Endothelial cell of umbilical vein (primary cell): ENCODE results near the gene ANKDD1A. TPM values are rescaled to one million over a fixed set of nuclear protein-coding genes. Genes with fewer than 3 reads are reported as not detected.
A peak's percentile ranks its signal among the peaks of the same experiment; 100 is the strongest.

Source experiments
- BruUV-seq: library from RNA; stranded (reverse); fragments of 400-500 nt; replicated peaks from 2 replicates; lab custom pipeline; 2021; lab: Mats Ljungman, UMichigan
- CTCF ChIA-PET: fragments of 300-600, 350-600 bp; sonication (Branson Sonifier 250); formaldehyde crosslinking; loops from one replicate; lab custom pipeline; 2021; ENCODE audit warnings: antibody characterized with exemption, inconsistent platforms; lab: Charles Lee
- POLR2A ChIA-PET: fragments of 300-600, 350-600 bp; sonication (Branson Sonifier 250); formaldehyde crosslinking; loops from one replicate; lab custom pipeline; 2021; ENCODE audit warnings: antibody characterized with exemption, inconsistent platforms; lab: Charles Lee
- DNase-seq: peaks from one replicate; pipeline ENCODE4 v3.0.0-alpha.2; 2011; ENCODE audit warnings: low read depth, low spot score
- FAIRE-seq: peaks from 2 replicates; lab custom pipeline; 2011; peaks lifted over from hg19 to GRCh38; lab: Jason Lieb, UNC
- H2AFZ ChIP-seq: 2 replicates; pipeline ENCODE4 v1.6.0; 2012; ENCODE audit warnings: low read depth, low read length, control low read depth, inconsistent platforms
- H3K27ac ChIP-seq: 2 replicates; pipeline ENCODE4 v1.5.1; 2011; ENCODE audit warnings: low read depth, mild to moderate bottlenecking, control low read depth, low read length, moderate library complexity; ENCODE audit not compliant: insufficient read depth
- H3K27me3 ChIP-seq, 2 experiments: 2 replicates each; pipeline versions ENCODE4 v1.6.0 to v1.6.1; 2011; ENCODE audit warnings: low read length in 2 of 2, mixed read lengths in 1 of 2; ENCODE audit not compliant: control insufficient read depth in 2 of 2, insufficient read depth in 2 of 2
- H3K36me3 ChIP-seq, 2 experiments: 2 replicates in 1 of 2; 3 replicates in 1 of 2; pipeline ENCODE4 v1.5.1; 2011; ENCODE audit warnings: low read length in 2 of 2, mild to moderate bottlenecking in 1 of 2, moderate library complexity in 1 of 2; ENCODE audit not compliant: control insufficient read depth in 2 of 2, insufficient read depth in 2 of 2; ENCODE audit errors: extremely low read depth in 1 of 2
- H3K4me1 ChIP-seq: 3 replicates; pipeline ENCODE4 v1.5.1; 2011; ENCODE audit warnings: mild to moderate bottlenecking, low read length; ENCODE audit not compliant: control insufficient read depth, insufficient read depth; ENCODE audit errors: extremely low read depth
- H3K4me2 ChIP-seq: 2 replicates; pipeline ENCODE4 v1.6.1; 2011; ENCODE audit warnings: low read length, control low read depth, mixed read lengths; ENCODE audit not compliant: insufficient read depth
- H3K4me3 ChIP-seq, 3 experiments: fragments of 200-600 bp in 1 of 3; sonication (generic), shearing (Covaris generic) in 1 of 3; replicated peaks in 1 of 3; 2 replicates each; pipeline ENCODE4 v1.5.1; 2011 to 2016; ENCODE audit warnings: control low read depth in 3 of 3, low read length in 3 of 3, mild to moderate bottlenecking in 2 of 3, inconsistent platforms in 1 of 3, low read depth in 1 of 3, moderate library complexity in 1 of 3; ENCODE audit not compliant: insufficient read depth in 1 of 3
- H3K79me2 ChIP-seq: 2 replicates; pipeline ENCODE4 v1.6.0; 2012; ENCODE audit warnings: low read length, inconsistent platforms; ENCODE audit not compliant: control insufficient read depth, insufficient read depth
- H3K9ac ChIP-seq: replicated peaks from 2 replicates; pipeline ENCODE3; 2011; ENCODE audit warnings: low read length, control low read depth; ENCODE audit not compliant: insufficient read depth; ENCODE audit errors: extremely low read depth
- H3K9me1 ChIP-seq: replicated peaks from 3 replicates; pipeline ENCODE4 v1.6.0; 2011; ENCODE audit warnings: mild to moderate bottlenecking, low read length; ENCODE audit not compliant: control insufficient read depth, insufficient read depth; ENCODE audit errors: extremely low read depth
- H3K9me3 ChIP-seq: replicated peaks from 2 replicates; pipeline ENCODE4 v1.5.1; 2012; ENCODE audit warnings: low read length, inconsistent platforms; ENCODE audit not compliant: control insufficient read depth, insufficient read depth
- H4K20me1 ChIP-seq: replicated peaks from 2 replicates; pipeline ENCODE3; 2011; ENCODE audit warnings: mild to moderate bottlenecking, low read length; ENCODE audit not compliant: control insufficient read depth, insufficient read depth; ENCODE audit errors: extremely low read depth
- EZH2 ChIP-seq: IDR thresholded peaks from 2 replicates; pipeline ENCODE4 v1.6.1; 2012; ENCODE audit warnings: borderline replicate concordance, low read depth, mild to moderate bottlenecking, moderate library complexity, low read length, inconsistent platforms; ENCODE audit not compliant: severe bottlenecking
- FOS ChIP-seq: IDR thresholded peaks from 2 replicates; pipeline ENCODE4 v1.6.1; 2011; ENCODE audit warnings: mild to moderate bottlenecking, low read length, moderate library complexity, borderline replicate concordance; ENCODE audit not compliant: insufficient read depth
- GATA2 ChIP-seq: IDR thresholded peaks from 2 replicates; pipeline ENCODE4 v1.7.0; 2011; ENCODE audit warnings: low read depth, mild to moderate bottlenecking, moderate library complexity, mixed read lengths, low read length; ENCODE audit not compliant: insufficient read length, insufficient read depth
- JUN ChIP-seq: IDR thresholded peaks from 2 replicates; pipeline ENCODE4 v1.6.1; 2011; ENCODE audit warnings: borderline replicate concordance, low read depth; ENCODE audit not compliant: insufficient read length, insufficient read depth
- MYC ChIP-seq: IDR thresholded peaks from one replicate; pipeline ENCODE4 v1.6.1; 2011; ENCODE audit warnings: mild to moderate bottlenecking, low read depth, low read length
- POLR2A ChIP-seq: IDR thresholded peaks from 2 replicates; pipeline ENCODE4 v1.6.1; 2012; ENCODE audit warnings: low read depth, mild to moderate bottlenecking, control low read depth, low read length
- POLR2AphosphoS5 ChIP-seq: IDR thresholded peaks from 2 replicates; pipeline ENCODE4 v1.6.1; 2012; ENCODE audit warnings: low read depth, mild to moderate bottlenecking, control low read depth, low read length, moderate library complexity; ENCODE audit not compliant: insufficient read depth
- dilution Hi-C: fragments of 300-500 bp; cut with MboI; formaldehyde crosslinking; loops from one replicate; pipeline ENCODE4 v1.15.0; 2019; ENCODE audit warnings: low sequenced_read_pairs; ENCODE audit not compliant: extremely low pct_ligation_motif_present
- intact Hi-C: fragments of 100-400 bp; cut with micrococcal nuclease; formaldehyde crosslinking; loops from one replicate; pipeline ENCODE4 v1.10.0; 2022
- polyA plus RNA-seq, 4 experiments: library from polyadenylated mRNA; depleted of rRNA in 3 of 4; stranded (reverse) in 3 of 4; unstranded in 1 of 4; fragments of >200 nt; gene quantifications; 2 replicates each; pipeline versions ENCODE4 v1.2.1 to v1.2.3, GENCODE V29; 2011 to 2012; ENCODE audit warnings: missing spikeins in 1 of 4
- total RNA-seq: library from RNA; stranded (reverse); gene quantifications from 2 replicates; pipeline ENCODE4 v1.2.3, GENCODE V29; 2021
- TF ChIP-seq, protein P1 (sequence below), 2 donors: IDR thresholded peaks; 1 replicate in 1 of 2; 2 replicates in 1 of 2; pipeline ENCODE4 v1.5.1; 2011; ENCODE audit warnings: low read length in 2 of 2, mild to moderate bottlenecking in 2 of 2, moderate library complexity in 2 of 2, control low read depth in 1 of 2, inconsistent platforms in 1 of 2, low read depth in 1 of 2; ENCODE audit not compliant: insufficient read depth in 1 of 2; ENCODE audit errors: extremely low read depth in 1 of 2
- TF ChIP-seq, protein P2 (sequence below): IDR thresholded peaks from 2 replicates; pipeline ENCODE4 v1.6.1; 2011; ENCODE audit not compliant: insufficient read depth, insufficient read length

ANKDD1A gene
- total and polyA plus RNA-seq, 2 donors (not counting 3 experiments of a cell fraction or from before 2014, with no cell fraction given) = 2.0 to 2.4 TPM

- no peak for TF ChIP-seq FOS
- TF ChIP-seq GATA2 = no peak
- TF ChIP-seq MYC = no peak
- no peak for TF ChIP-seq POLR2AphosphoS5
- TF ChIP-seq EZH2 = no peak
- TF ChIP-seq JUN = no peak
- TF ChIP-seq POLR2A = no peak
- TF ChIP-seq, protein P1, sequence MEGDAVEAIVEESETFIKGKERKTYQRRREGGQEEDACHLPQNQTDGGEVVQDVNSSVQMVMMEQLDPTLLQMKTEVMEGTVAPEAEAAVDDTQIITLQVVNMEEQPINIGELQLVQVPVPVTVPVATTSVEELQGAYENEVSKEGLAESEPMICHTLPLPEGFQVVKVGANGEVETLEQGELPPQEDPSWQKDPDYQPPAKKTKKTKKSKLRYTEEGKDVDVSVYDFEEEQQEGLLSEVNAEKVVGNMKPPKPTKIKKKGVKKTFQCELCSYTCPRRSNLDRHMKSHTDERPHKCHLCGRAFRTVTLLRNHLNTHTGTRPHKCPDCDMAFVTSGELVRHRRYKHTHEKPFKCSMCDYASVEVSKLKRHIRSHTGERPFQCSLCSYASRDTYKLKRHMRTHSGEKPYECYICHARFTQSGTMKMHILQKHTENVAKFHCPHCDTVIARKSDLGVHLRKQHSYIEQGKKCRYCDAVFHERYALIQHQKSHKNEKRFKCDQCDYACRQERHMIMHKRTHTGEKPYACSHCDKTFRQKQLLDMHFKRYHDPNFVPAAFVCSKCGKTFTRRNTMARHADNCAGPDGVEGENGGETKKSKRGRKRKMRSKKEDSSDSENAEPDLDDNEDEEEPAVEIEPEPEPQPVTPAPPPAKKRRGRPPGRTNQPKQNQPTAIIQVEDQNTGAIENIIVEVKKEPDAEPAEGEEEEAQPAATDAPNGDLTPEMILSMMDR (IDR thresholded peaks at IDR 0.05; ENCODE audit: extremely low read depth in 1 of 2, insufficient read depth in 1 of 2, low read depth in 1 of 2, low read length in 2 of 2) = no peak
- TF ChIP-seq, protein P2, sequence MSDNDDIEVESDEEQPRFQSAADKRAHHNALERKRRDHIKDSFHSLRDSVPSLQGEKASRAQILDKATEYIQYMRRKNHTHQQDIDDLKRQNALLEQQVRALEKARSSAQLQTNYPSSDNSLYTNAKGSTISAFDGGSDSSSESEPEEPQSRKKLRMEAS = no peak
- peaks cover 22% of the 10 kb centered on the region for H3K79me2 ChIP-seq
- peak overlapping the region; percentile 97 for H3K9ac ChIP-seq
- dilution Hi-C loops = no loop called here
- no peaks in the 10 kb centered on the region for H4K20me1 ChIP-seq
- peak overlapping the region; percentile 99 for H2AFZ ChIP-seq
- intact Hi-C loops = loop anchor here (2.0 kb wide), 1 partner anchor 39 kb away; the partner anchor contains the start of gene MTFMT
- H3K9me1 ChIP-seq = no peaks in the 10 kb centered on the region
- BruUV-seq = TSS peak; percentile 93
- no peaks in the 10 kb centered on the region for H3K9me3 ChIP-seq
- peak overlapping the region; percentile 97 for H3K27ac ChIP-seq
- peak overlapping the region; percentile 93 to 99 (median 94) for H3K4me3 ChIP-seq
- no peaks in the 10 kb centered on the region for H3K36me3 ChIP-seq
- no peak for FAIRE-seq
- DNase-seq = no peak
- POLR2A ChIA-PET = interaction anchor here (0.6 kb wide), 1 partner anchor 22 kb away, joined by 14 read pairs; no protein-coding TSS in a partner anchor
- H3K27me3 ChIP-seq = no peaks in the 10 kb centered on the region
- peaks cover 24% of the 10 kb centered on the region for H3K4me1 ChIP-seq
- H3K4me2 ChIP-seq = peak overlapping the region; percentile 99
- CTCF ChIA-PET = no interaction called here
These were observed 78.4 kb downstream of the ANKDD1A start for GRCh38 chr15:64990168-64990470.
